GM23338 (cell line): ENCODE results near the gene AZGP1. TPM values are rescaled to one million over a fixed set of nuclear protein-coding genes. Genes with fewer than 3 reads are reported as not detected.

Experiments used
- ATAC-seq: fragments of 200-7000 bp; cut with Tn5 transposase; 3 replicates; pipeline ENCODE4 v1.9.1; 2020
- DNase-seq: peaks from one replicate; pipeline ENCODE4 v3.0.0-alpha.2; 2015; ENCODE audit warnings: low spot score
- H2AFZ ChIP-seq: fragments of 200-600 bp; sonication (generic); 2 replicates; pipeline ENCODE4 v1.8.0; 2016; ENCODE audit warnings: antibody characterized with exemption, mild to moderate bottlenecking, moderate library complexity
- H3F3A ChIP-seq: fragments of 200-600 bp; sonication (generic); replicated peaks from 2 replicates; pipeline ENCODE4 v1.8.0; 2017; ENCODE audit warnings: antibody characterized with exemption, mixed run types, low read depth
- H3K27ac ChIP-seq: fragments of 200-600 bp; sonication (generic); 2 replicates; pipeline ENCODE4 v1.6.1; 2016; ENCODE audit warnings: low read depth
- H3K27me3 ChIP-seq: fragments of 200-600 bp; sonication (generic); 2 replicates; pipeline ENCODE4 v1.8.0; 2016; ENCODE audit warnings: mild to moderate bottlenecking, mixed run types, moderate library complexity; ENCODE audit not compliant: insufficient read depth
- H3K36me3 ChIP-seq: fragments of 200-600 bp; sonication (generic); 2 replicates; pipeline ENCODE4 v1.8.0; 2016; ENCODE audit warnings: mild to moderate bottlenecking; ENCODE audit not compliant: insufficient read depth
- H3K4me1 ChIP-seq: fragments of 200-600 bp; sonication (generic); 2 replicates; pipeline ENCODE4 v1.8.0; 2016; ENCODE audit warnings: mild to moderate bottlenecking, moderate library complexity; ENCODE audit not compliant: insufficient read depth
- H3K4me2 ChIP-seq: fragments of 200-600 bp; sonication (generic); 2 replicates; pipeline ENCODE4 v1.7.1; 2017; ENCODE audit warnings: mixed run types
- H3K4me3 ChIP-seq: fragments of 200-600 bp; sonication (generic); 2 replicates; pipeline ENCODE4 v1.6.1; 2016; ENCODE audit warnings: mixed run types
- H3K79me2 ChIP-seq: fragments of 200-600 bp; sonication (generic); replicated peaks from 2 replicates; pipeline ENCODE4 v1.8.0; 2017; ENCODE audit warnings: mild to moderate bottlenecking; ENCODE audit not compliant: insufficient read depth
- H3K9me2 ChIP-seq: fragments of 200-600 bp; sonication (generic); 2 replicates; pipeline ENCODE4 v1.8.0; 2017; ENCODE audit not compliant: insufficient read depth
- H4K20me1 ChIP-seq: fragments of 200-600 bp; sonication (generic); replicated peaks from 2 replicates; pipeline ENCODE4 v1.8.0; 2017; ENCODE audit warnings: mild to moderate bottlenecking; ENCODE audit not compliant: insufficient read depth
- H3K27ac Mint-ChIP-seq: 2 replicates; pipeline ENCODE4 v1.8.0; 2020; ENCODE audit warnings: inconsistent platforms, mild to moderate bottlenecking, moderate library complexity, mixed read lengths
- H3K27me3 Mint-ChIP-seq: 3 replicates; pipeline ENCODE4 v1.8.0; 2022; ENCODE audit warnings: low read depth, mild to moderate bottlenecking, moderate library complexity, mixed read lengths, inconsistent platforms; ENCODE audit not compliant: insufficient read depth, poor library complexity
- H3K36me3 Mint-ChIP-seq: 3 replicates; pipeline ENCODE4 v1.8.0; 2021; ENCODE audit warnings: low read depth, mild to moderate bottlenecking, inconsistent platforms, moderate library complexity, mixed read lengths
- H3K4me1 Mint-ChIP-seq: 3 replicates; pipeline ENCODE4 v1.8.0; 2020; ENCODE audit warnings: mild to moderate bottlenecking, inconsistent platforms, mixed read lengths
- H3K4me3 Mint-ChIP-seq: 3 replicates; pipeline ENCODE4 v1.8.0; 2021; ENCODE audit warnings: moderate library complexity, mild to moderate bottlenecking, inconsistent platforms, mixed read lengths
- H3K9me3 Mint-ChIP-seq: 3 replicates; pipeline ENCODE4 v1.8.0; 2020; ENCODE audit warnings: moderate library complexity, mild to moderate bottlenecking, inconsistent platforms, mixed read lengths
- CREB1 ChIP-seq: fragments of 250-450 bp; sonication (Bioruptor Pico); IDR thresholded peaks from 2 replicates; pipeline ENCODE4 v1.5.0; 2020; ENCODE audit warnings: low read depth, mild to moderate bottlenecking, moderate library complexity
- ETS1 ChIP-seq: IDR thresholded peaks from 2 replicates; pipeline ENCODE4 v1.6.1; 2016; ENCODE audit warnings: antibody characterized with exemption
- JUNB ChIP-seq: IDR thresholded peaks from one replicate; pipeline ENCODE4 v1.6.1; 2016; ENCODE audit warnings: antibody characterized with exemption; ENCODE audit not compliant: unreplicated experiment
- NANOG ChIP-seq: IDR thresholded peaks from 2 replicates; pipeline ENCODE4 v1.6.1; 2016; ENCODE audit warnings: antibody characterized with exemption, borderline replicate concordance
- POLR2AphosphoS5 ChIP-seq: IDR thresholded peaks from 2 replicates; pipeline ENCODE4 v1.6.1; 2016; ENCODE audit warnings: antibody characterized with exemption, low read depth
- REST ChIP-seq: IDR thresholded peaks from one replicate; pipeline ENCODE4 v1.6.1; 2018; ENCODE audit warnings: antibody characterized with exemption; ENCODE audit not compliant: unreplicated experiment
- STAT1 ChIP-seq: IDR thresholded peaks from one replicate; pipeline ENCODE4 v1.6.1; 2016; ENCODE audit warnings: antibody characterized with exemption; ENCODE audit not compliant: unreplicated experiment
- ZNF114 ChIP-seq: fragments of 250-450 bp; sonication (Bioruptor Pico); IDR thresholded peaks from 2 replicates; pipeline ENCODE4 v1.5.0; 2020; ENCODE audit warnings: mild to moderate bottlenecking, moderate library complexity
- ZNF331 ChIP-seq: fragments of 250-450 bp; sonication (Bioruptor Pico); IDR thresholded peaks from 2 replicates; pipeline ENCODE4 v1.5.0; 2020; ENCODE audit warnings: low read depth, mild to moderate bottlenecking, moderate library complexity
- ZNF462 ChIP-seq: fragments of 250-450 bp; sonication (Bioruptor Pico); IDR thresholded peaks from 2 replicates; pipeline ENCODE4 v1.5.0; 2020; ENCODE audit warnings: mild to moderate bottlenecking, moderate library complexity
- polyA plus RNA-seq: library from polyadenylated mRNA; unstranded; fragments of >200 nt; fragmentation: Nextera tagmentation; extraction: Ambion mirVana; gene quantifications from 2 replicates; pipeline ENCODE4 v1.2.1, GENCODE V29; 2016
- total RNA-seq: library from RNA; depleted of rRNA; stranded (reverse); fragments of >200 nt; shearing (Covaris generic); gene quantifications from 2 replicates; pipeline ENCODE4 v1.2.3, GENCODE V29; 2014

AZGP1 gene
- total and polyA plus RNA-seq, 2 experiments from 2014 or later: 0.17 to 1.3 TPM

- TF ChIP-seq ZNF114 (CRISPR knock-in tag) (no peak), CREB1 (CRISPR knock-in tag) (no peak), ETS1 (no peak), NANOG (no peak), STAT1 (no peak), JUNB (no peak), ZNF462 (CRISPR knock-in tag) (no peak), POLR2AphosphoS5 (no peak), ZNF331 (no peak), REST (no peak)
- Histone ChIP-seq H3K36me3 (0 out of 2 replicates have a peak, but pooled peaks cover 16% of the 10 kb centered on the region), H3K27me3 (no peaks in the 10 kb centered on the region), H3K9me2 (peaks cover 5% of the 10 kb centered on the region), H4K20me1 (no peaks in the 10 kb centered on the region), H3F3A (peaks cover 6% of the 10 kb centered on the region; the same call in 1 of the 2 replicates), H3K4me3 (no peak overlapping the region), H3K4me2 (no peak overlapping the region), H2AFZ (no peak overlapping the region), H3K4me1 (peaks cover 10% of the 10 kb centered on the region; the same call in 1 of the 2 replicates), H3K79me2 (no peaks in the 10 kb centered on the region), H3K27ac (no peak overlapping the region)
- peaks cover 22% of the 10 kb centered on the region for H3K4me1 Mint-ChIP-seq
- peaks cover 55% of the 10 kb centered on the region for H3K36me3 Mint-ChIP-seq
- ATAC-seq (no peak), DNase-seq (no peak)
- H3K27ac Mint-ChIP-seq: no peak overlapping the region
- peaks cover 59% of the 10 kb centered on the region for H3K9me3 Mint-ChIP-seq
- H3K4me3 Mint-ChIP-seq: no peak overlapping the region; the same call in 2 of the 3 replicates
- H3K27me3 Mint-ChIP-seq: peaks cover 10% of the 10 kb centered on the region
Observed at GRCh38 chr7:99947608-99948007, 28.2 kb downstream of the AZGP1 start.
